NCI-H2196 treated with DMSO at 0.1 percent for 48 hours (cell line): Measurements from ENCODE around the gene OR56A5.

ENCODE experiments used
- DNase-seq: peaks from one replicate; lab custom pipeline; 2025; ENCODE audit not compliant: unreplicated experiment; lab: John Stamatoyannopoulos, UW

OR56A5 gene

DNA sequence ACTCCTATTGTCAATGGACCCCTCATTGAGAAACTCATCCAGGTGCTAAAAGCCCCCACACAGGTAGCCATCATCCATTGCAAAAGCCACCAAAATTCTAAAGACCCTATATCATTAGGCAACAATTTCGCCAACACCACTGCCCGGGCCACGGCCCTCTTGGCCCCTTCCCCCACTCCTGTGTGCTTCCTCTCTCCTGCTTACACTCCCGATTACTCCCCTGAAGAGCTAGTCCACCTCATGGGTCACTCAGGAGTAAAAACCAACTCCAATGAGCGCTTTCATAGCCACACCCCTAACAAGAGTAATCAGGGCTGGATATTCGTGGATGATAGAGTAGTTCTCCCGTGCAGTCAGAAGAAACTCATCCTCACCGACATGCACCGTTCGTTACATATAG, 35.2 kb downstream of the OR56A5 start:
- DNase-seq = no peak

DNA sequence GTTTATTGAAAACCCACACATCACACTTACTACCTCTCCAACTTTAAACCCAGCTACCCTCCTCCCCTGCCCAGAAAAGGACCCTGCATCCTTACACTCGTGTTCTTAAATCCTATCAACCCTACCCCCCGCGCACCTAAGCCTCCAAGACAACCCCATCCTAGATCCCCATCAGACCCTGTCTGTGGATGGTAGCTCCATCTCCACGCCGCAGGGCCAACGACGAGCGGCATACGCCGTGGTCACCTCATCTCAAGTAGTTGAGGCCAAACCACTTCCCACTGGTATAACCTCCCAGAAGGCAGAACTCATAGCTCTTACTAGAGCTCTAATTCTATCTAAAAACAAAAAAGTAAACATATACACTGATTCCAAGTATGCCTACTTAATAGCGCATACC, 35.6 kb downstream of the OR56A5 start:
- no peak for DNase-seq

DNA sequence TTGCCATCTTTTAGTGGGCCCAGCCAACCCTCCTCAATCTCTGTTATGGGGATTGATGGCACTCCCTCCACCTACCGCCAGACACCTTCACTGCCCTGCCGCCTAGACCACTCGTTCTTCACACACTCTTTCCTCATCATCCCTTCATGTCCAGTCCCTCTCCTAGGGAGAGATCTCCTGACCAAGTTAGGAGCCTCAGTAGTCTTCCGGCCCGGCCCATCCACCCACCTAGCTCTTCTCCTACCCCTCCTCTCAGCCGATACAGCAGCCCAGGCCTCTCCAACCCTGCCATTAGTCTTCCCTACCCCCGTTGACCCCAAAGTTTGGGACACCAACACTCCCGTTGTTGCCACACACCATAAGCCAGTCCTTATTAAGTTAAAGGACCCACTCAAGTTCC, 37.2 kb downstream of the OR56A5 start:
- no peak for DNase-seq

DNA sequence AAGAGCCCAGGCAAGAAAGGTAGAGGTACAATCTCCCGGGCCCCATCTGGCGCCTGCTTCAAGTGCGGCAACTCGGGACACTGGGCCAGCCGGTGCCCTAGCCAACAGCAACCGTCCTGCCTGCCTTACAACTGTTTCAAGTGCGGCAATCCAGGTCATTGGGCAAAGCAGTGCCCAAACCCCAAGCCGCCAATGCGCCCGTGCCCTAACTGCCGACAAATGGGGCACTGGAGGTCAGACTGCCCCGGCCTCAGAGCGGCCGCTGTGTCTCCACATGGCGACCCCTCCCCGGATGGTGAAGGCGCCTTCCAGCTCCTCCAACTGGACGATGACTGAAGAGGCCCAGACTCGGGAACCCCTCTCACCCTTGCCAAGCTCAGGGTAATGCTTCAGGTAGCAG, 37.7 kb downstream of the OR56A5 start:
- no peak for DNase-seq

DNA sequence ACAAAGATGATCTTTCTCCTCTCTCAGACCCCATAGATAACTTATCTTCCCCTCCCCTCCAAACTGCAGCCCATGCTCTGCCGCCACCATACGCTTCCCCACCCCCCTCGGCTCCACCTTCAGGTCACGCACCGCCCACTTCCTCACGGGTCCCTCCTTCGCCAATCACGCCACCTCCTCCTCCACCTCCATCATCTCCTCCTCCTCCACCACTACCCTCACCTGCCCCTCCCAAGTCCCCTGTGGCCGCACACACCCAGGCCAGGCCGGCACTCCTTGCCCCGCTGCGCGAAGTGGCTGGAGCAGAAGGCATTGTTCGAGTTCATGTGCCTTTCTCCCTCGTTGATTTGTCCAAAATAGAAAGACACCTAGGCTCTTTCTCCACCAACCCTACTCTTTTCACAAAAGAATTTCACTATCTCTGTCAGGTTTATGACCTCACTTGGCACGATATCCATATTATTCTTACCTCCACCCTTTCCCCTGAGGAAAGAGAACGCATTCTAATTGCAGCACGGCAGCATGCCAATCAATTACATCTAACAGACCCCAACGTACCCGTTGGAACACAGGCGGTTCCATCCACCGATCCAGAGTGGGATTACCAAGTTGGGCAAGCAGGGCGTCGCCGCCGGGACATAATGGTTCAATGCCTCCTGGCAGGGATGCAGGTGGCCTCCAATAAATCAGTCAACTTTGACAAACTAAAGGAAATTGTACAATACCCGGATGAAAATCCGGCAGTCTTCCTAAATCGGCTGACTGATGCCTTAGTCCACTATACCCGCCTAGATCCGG, 38.5 kb downstream of the OR56A5 start:
- DNase-seq = no peak

DNA sequence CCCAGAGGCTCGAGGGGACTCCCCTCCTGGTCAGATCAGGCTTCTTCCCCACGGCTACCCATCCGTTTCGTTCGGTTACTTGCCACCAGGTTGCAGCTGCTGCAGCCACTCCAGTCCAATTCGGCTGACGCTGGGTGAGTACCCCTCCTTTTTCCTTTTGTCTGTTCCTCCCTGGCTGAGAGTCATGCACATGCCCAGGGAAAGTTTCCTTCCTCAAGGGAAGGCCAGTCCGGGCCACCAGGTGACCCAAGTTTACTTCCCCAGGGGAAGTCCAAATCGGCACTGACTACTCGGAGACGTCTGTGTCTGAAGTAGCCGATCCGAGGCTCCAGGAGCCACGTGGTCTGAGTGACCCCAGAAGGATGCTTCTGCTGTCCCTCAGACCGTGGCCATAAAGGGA, 39.5 kb downstream of the OR56A5 start:
- no peak for DNase-seq

DNA sequence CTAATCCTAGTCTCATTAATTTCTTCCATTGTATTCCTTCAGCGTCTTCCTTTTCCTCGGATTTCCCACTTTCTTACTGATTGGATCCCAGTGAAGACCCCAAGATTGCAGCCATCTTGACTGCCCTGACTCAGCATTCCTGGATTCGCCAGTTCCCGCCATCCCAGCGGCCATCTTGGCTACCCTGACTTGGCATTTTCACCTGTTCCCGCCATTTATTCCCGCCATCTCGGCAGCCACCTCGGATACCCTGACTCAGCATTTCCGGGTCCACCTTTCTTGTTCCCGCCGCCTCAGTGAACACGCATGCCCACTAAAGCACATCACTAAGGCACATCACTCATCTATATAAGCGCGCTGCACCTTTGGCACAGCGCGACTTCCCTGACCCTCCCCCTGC, 40.0 kb downstream of the OR56A5 start:
- DNase-seq = no peak

DNA sequence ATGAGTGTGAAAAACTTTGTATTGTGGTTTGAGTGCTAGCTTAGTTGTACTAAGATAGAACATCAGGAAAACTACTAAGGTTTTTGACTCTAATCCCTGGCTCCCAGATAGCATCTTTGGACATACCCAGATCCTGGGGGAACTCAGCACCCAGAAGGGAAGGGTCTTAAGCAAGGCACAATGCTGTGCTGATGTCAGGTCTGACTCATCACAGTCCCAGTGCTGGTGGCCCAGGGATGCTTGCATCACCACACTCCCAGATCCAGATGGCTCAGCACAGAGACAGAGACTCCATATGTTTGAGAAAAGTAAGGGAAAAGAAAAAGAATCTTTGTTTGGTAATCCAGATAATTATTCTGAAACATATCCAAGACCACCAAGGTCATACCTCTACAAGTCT, 44.5 kb downstream of the OR56A5 start:
- no peak for DNase-seq

DNA sequence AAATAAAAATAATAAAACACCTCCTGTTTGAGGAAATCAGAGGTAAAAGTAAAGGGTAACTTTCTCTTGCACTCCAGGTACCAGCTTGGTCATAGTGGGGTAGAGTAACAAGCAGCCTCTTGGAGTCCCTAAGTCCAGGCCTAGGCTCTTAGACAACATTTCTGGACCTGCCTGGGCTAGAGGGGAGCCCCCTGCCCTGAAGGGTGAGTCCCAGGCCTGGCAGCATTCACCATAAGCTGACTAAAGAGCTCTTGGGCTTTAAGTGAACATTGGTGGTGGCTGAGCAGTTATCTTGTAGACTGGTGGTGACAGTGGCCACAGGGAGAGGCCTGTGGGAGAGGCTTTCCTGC, 44.9 kb downstream of the OR56A5 start:
- no peak for DNase-seq

DNA sequence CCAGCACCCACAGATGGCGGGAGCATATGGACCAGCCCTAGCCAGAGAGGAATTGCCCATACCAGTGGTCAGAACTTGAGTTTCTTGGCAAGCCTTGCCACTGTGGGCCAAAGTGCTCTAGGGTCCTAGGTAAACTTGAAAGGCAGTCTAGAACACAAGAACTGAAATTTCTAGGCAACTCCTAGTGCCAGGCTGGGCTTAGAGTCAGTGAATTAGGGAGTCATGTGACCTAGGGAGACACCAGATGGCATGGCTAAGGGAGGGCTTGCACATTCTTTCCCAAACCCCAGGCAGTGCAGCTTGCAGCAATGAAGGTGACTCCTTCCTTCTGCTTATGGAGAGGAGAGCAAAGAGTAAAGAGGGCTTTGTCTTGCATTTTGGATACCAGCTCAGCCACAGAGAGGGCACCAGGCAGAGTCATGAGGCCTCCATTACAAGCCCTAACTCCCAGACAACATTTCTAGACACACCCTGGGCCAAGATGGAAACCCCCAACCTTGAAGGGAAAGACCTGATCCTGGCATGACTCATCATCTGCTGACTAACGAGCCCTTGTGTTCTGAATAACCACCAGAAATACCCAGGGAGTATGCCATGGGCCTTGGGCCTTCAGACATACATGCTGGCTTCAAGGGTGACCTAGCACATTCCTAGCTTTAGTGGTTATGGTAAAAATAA, 45.4 kb downstream of the OR56A5 start:
- no peak for DNase-seq
